CD4-positive, alpha-beta T cell treated with Interleukin-4 for 1 hour (primary cell): Measurements from ENCODE around the gene TMPRSS11E.
"Not testable (repeated sequence)": the region's sequence is repeated elsewhere in the genome, so short reads cannot be mapped to it uniquely, and the experiment has no call there.

Experiments used
- DNase-seq, 2 donors: peaks; one replicate each; pipeline ENCODE4 v3.0.0-alpha.2; 2020 to 2022

The TMPRSS11E gene, protein sequence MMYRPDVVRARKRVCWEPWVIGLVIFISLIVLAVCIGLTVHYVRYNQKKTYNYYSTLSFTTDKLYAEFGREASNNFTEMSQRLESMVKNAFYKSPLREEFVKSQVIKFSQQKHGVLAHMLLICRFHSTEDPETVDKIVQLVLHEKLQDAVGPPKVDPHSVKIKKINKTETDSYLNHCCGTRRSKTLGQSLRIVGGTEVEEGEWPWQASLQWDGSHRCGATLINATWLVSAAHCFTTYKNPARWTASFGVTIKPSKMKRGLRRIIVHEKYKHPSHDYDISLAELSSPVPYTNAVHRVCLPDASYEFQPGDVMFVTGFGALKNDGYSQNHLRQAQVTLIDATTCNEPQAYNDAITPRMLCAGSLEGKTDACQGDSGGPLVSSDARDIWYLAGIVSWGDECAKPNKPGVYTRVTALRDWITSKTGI

DNA sequence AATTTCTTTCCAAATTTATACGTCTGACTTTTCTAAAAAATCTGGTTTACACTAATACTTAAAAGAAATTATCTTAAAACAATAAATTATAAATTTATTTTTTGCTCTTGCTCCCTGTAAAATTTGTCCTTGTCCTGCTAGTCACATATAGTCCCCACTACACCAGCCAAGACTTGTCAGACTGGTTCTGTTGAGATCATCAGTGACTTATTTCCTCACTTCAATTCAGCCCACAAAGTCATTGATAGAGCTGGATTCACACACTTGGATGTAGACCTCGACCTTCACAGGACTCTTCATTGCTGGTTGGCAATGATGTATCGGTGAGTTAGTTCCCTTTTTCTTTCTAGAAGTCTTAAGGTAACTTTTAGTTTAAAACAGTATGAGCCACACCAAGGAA is at the start of gene TMPRSS11E:
Gene TMPRSS11E (plus strand): TSS at position 263 of the 400 bp plus-strand sequence. CDS start 50 bp downstream, at position 313.
- no peak for DNase-seq

DNA sequence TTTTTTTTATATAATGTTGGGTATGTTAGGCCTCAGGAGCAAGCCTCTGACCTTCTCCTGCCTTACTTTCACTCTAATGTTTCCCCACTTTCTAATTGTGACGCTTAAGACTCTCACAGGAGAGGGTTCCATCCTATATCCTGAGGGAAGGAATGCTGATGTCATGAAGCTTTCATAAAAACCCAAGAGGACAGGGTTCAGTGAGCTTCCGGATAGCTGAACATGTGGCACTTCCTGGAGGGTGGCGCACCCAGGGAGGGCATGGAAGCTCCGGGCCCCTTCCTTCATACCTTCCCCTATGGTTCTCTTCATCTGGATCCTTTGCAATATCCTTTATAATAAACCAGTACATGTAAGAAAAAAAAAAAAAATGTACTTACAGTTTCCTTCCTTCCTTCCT is 48.0 kb upstream of the TMPRSS11E start:
- DNase-seq: no peak

DNA sequence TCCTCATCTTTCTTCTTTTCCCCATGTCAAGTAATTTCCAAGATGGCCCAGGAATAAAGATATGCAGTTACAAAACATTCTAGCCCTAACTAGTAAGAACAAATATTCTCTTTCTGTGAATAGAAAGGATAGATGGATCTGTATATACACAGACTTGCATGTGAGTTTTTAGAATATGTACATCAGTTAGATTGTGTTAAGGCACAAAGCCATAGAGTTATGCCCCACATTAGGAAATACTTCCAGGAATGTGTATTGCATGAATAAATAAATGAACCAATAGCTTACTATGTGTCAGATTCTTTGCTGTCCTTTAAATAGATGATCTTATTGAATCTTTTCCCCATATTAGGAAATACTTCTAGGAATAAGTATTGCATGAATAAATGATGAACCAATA is 46.0 kb upstream of the TMPRSS11E start:
- no peak for DNase-seq

DNA sequence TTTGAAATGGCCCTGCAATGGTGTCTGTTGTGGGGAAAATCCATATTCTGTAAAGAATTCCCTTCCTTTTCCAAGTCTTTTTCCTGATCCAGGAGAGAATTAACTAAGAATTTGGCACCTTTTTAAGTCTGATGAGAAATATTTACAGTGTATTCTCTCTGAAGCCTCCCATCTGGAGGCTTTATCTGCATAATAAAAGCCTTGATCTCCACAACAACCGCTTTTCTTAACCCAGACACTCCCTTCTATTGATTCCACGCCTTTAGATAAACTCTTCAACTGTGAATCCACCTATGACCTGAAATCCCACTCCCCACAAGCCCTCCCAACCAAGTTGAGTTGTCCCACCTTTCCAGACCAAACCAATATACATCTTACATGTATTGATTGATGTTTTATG is 43.1 kb upstream of the TMPRSS11E start:
- DNase-seq: no peak

DNA sequence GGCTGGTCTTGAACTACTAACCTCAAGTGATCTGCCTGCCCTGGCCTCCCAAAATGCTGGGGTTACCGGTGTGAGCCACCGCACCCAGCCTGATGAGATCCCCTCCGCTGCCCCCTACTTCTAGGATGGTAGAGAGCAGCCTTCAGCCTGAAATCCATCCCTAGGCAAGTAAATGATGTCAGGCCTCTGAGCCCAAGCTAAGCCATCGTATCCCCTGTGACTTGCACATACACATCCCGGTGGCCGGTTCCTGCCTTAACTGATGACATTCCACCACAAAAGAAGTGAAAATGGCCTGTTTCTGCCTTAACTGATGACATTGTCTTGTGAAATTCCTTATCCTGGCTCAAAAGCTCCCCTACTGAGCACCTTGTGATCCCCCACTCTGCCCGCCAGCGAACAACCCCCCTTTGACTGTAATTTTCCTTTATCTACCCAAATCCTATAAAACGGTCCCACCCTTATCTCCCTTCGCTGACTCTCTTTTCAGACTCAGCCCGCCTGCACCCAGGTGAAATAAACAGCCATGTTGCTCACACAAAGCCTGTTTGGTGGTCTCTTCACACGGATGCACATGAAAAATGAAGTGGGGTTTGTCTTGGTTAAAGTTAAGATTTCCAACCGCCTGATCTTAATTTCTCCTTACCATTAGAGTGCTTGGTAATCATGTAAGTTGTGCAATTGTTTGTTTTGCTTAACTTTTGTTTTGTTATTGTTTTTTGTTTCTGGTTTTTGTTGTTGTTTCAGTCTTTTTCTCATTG is 41.4 kb upstream of the TMPRSS11E start:
- not testable (repeated sequence) for DNase-seq

DNA sequence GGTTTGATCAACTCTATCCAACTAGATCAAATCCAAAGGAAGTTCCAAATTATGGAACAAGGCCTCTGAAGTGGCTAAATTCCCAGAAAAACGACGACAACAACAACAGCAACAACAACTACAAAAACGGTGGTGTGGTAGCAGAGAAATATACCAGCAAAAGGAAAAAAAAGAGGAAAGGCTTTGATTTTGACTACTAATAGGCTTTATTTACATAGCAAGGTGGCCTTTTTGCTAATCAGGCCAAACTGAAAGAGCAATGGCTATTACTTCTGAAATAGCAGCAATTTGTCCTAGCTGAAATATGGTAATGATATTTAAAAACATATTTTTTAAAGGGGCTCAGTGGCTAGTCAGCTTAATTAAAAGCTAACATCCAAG is 40.8 kb upstream of the TMPRSS11E start:
- no peak for DNase-seq

DNA sequence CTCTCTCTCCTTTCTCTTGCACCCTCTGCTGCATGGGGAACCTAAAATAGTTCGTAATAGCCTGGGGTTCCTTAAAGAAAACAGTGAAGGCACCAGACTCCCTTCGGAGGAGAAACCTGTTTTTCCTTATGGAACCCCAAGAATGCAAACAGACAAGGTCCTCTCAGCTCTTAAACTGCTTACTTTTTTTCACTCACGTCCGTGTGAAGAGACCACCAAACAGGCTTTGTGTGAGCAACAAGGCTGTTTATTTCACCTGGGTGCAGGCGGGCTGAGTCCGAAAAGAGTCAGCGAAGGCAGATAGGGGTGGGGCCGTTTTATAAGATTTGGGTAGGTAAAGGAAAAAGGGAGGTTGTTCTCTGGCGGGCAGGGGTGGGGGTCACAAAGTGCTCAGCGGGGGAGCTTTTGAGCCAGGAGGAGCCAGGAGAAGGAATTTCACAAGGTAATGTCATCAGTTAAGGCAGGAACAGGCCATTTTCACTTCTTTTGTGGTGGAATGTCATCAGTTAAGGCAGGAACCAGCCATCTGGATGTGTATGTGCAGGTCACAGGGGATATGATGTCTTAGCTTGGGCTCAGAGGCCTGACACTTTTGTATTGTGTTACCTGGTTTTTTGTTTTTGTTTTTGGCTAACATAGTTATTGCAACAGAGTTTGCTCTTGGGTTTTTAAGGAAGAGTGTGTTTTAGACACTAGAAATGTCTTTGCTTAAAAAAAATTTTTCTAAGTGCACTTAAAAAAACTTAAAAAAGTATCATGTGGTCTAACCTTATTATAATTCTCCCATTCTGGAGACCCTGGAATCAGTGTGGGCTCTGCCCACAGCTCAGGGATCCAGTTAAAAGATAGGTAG is 40.0 kb upstream of the TMPRSS11E start:
- not testable (repeated sequence) for DNase-seq

DNA sequence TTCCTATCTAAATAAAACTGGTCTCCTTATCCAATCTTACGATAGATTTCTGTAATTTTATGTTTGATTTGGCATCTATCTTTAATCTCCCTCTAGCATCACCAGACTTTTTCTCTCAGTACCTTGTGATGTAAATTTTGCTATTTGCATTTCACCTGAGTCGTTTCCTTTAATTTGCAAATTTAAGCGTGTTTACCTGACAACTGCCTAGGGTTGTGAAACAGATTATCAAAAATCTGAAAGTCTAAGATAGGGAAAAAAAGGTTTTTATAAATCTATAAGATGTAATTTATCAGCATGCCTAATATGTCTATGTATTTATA is 39.4 kb upstream of the TMPRSS11E start:
- DNase-seq: no peak

DNA sequence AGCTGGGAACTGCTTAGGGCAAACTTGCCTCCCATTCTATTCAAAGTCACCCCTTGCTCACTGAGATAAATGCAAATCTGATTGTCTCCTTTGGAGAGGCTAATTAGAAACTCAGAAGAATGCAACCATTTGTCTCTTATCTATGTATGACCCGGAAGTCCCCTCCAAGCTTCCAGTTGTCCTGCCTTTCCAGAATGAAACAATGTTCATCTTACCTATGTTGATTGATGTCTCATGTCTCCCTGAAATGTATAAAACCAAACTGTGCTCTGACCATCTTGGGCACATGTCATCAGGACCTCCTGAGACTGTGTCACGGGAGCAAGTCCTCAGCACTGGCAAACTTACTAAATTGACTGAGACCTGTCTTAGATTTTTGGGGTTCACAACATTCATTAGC is 37.1 kb upstream of the TMPRSS11E start:
- no peak for DNase-seq

DNA sequence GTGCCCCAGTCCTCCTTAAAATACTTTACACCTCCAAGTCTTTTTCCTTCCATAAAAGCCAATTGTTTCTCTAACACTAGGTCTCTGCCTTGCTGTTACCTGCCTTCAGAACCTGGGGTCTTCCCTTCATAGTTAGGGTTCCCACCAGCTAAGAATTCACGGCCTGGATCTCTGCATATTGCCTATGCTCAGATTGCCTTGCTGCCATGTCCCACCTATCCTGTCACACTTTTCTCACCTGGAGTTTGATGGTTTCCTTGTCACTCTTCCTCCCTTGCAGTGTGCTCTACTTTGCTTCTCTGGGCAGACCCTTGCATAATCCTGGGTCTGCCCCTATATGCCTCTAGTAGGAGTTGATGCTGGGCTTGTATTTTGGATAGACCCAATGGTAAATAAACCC is 36.6 kb upstream of the TMPRSS11E start:
- no peak for DNase-seq

DNA sequence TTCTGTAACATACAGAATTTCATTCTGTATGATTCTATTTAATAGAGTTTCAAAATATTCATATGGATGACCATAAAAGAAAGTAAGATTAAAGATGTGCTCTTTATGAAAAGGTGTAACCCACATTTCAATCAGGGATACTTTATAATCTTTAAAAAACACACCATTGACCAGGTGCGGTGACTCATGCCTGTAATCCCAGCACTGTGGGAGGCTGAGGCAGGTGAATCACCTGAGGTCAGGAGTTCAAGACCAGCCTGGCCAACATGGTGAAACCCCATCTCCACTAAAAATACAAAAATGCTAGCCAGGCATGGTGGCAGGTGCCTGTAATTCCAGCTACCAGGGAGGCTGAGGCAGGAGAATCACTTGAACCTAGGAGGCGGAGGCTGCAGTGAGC is 35.2 kb upstream of the TMPRSS11E start:
- not testable (repeated sequence) for DNase-seq

DNA sequence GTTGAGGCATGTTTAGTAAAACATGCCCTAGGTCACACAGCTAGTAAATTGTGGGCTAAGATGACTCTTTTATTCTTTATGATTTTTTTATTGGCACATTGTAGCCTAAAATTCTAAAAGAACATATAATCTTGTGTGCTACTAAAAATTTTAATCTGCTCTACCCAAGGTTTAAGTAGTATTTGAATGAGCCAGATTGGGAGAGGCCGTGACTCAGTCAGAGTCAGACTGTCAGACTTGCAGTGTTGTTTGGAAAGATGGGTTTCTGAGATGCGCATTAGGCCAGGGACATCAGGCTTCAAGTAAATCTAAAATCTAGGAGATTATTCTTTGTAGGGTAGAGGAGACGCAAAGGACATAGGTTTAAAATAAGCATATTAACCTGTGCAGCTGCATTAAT is 30.7 kb upstream of the TMPRSS11E start:
- no peak for DNase-seq

DNA sequence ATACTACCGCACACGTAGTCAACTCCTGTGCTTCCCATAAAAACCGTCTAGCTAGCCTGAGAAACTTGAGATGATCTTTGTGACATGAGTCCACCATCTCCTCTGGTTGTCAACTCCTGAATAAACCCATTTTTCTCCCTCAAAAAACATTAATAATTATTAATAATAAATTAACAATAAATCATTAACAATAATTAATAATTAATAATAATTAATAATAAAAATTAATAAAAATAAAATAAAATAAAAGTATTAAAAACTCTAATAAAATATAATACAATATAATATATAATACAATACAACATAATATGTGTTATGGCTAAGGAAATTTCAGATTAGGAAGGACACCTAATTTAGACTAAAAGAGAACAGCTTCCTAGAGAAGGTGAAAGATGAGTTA is 20.7 kb upstream of the TMPRSS11E start:
- DNase-seq: no peak

DNA sequence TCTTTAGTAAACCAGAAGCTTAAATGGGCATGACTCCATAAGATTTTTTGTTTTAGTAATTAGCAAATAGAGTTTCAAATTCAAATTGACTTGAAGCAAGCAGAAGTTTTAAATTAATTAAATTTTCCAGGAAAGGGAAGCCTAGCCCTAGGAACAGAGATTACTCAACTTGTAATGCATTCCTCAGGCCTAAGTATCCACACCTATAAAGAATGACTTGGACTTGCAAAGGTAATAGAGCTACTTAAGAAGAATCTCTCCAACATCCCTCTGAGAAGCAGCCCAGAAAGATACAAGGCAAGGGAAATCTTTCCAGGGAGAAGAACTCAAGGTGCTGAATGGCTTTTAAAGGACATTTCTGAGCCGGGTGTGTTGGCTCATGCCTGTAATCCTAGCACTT is 16.9 kb upstream of the TMPRSS11E start:
- no peak for DNase-seq

DNA sequence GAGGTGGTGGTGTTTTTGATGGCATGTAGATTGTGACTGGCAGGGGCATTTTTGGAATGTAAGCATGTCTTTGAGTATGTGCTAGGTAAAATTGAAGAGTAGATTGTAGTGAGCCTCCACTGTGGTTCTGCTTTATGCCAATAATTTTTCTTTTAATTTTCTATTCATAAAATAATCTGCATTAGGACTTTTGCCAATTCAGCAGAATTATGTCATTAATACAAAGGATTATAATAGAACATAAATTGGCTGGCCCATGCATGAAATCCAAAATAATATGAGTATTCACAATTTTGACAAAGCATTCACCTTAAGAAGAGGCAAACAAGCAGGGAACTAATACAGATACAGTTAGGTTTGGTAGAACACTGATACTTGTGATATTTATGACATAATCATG is 14.9 kb upstream of the TMPRSS11E start:
- DNase-seq: no peak

DNA sequence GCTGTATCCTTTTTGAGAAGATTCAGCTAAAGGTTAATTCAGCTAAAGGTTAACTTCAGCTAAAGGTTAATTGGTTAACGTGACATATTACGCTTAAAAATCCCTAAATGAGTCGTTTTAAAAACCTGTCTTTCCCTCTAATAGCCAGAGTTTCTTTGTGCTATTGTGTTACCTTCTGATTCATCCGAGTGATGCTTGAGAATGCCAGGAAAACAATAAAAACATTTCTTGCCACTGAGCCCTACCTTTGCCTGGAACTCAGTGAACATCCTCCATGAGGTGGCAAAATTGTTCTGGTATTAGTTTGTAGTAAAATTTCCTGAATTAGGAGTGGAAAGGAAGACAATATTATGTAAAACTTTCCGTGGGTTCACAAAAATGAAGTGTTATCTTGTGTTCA is 13.7 kb upstream of the TMPRSS11E start:
- DNase-seq: no peak

DNA sequence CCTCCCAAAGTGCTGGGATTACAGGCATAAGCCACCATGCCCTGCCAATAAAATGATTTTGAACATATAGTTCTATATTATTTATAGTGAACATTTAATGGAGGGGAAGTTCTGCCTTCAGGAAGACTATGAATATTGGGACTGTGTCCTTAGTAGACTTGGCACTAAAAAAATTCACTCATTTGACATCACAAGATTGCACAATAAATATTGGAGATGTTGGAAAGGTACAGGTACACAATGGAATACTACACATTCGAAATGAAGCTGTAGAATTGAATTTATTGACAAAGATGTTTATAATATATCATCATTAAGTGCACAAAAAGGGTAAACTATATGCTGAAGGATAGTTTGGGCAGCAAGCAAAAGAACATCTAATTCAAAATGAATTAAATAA is 13.0 kb upstream of the TMPRSS11E start:
- no peak for DNase-seq

DNA sequence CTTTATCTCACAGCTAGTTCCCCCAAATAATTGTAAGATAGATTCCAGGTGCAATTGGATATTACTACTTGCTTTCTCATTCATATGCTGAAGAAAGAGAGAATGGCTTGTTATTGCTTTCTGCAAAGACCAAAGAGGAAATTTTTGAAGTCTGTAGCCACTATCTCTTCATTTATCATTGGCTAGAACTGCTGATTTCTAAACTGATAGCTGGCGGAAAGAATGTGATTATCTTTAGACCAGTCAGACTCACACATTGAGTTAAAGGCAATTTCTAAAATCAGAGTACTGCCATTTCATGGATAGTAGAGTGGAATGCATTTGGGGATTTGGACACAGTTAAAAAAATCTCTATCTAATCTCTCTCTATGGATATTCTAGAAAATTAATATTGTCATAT is 12.4 kb upstream of the TMPRSS11E start:
- DNase-seq: no peak

DNA sequence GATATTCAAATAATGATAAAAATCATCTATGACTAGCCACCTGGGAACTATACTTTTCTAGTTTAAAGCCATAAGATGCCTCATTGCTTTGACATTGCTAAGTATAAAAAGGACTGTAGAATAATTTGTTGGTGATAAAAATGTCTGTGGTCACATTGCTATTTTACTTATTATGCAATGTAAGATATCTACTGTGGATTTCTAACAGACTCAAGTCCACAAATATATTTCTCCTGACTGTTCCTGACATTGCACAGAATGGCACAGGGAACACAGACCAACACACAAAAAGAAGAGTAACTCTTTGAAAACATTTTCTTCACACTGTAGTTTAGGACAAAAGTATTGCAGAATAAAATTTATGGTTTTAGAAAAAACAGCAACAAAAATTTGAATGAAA is 2.2 kb upstream of the TMPRSS11E start:
- DNase-seq: no peak

DNA sequence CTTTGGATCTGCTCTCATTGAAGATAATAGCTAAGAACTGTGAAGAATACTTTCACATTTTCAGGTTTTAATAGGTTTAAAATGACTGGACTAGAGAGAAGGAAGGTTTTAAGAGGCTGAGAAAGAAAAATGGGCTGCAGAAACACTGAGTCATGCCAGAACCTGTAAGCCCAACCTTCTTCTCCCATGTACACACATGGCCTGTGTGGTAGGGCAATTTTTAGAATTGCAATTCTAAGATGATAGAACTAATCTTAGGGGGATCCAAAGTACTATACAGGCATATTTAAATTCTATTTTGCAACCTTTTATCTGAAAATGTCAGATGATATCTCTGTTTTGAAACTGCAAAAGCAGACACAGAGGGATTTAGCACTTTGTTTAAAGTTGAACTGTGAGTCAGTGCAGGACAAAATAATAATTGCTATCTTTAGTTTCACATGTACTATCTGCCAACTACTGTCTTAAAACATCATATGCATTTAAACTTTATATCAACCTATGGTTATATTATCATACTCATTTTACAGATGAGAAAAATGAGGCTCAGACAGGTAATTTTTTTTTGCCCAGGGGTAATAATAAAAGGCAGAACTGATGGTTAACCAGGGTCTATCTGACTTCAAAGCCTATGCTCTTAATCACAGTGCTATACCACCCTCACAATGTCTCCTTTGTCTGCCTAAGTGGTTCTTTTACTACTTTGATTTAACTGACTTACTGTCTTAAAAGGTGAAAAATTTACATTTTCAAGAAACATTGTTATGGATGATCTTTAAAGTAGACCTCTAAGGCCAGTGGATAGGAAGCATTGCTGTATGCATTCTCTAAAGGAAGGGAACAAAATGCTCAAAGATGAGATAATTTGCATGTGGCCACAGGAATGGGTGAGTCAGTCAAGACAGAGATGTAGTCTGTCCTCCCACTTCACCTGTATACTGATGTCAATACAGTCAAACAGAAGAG is 4.3 kb downstream of the TMPRSS11E start:
- no peak for DNase-seq

DNA sequence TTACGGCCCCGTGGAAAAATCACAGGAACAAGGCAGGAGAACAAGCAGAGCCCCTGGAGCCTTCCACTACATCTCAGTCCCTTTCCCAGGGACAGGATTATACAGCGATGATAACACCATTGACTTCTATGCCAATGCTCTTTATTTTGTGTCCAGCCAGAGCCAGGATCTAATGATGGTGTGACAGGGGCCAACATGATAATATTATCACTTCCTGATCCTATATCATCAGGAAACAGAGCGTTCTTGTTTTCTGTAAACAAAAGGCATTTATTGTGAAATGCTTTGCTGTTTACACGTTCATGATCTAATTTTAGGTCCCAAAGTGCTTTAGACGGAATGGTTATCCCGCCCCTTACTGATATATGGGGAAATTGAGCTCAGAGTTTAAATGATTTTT is 12.8 kb downstream of the TMPRSS11E start:
- DNase-seq: no peak

DNA sequence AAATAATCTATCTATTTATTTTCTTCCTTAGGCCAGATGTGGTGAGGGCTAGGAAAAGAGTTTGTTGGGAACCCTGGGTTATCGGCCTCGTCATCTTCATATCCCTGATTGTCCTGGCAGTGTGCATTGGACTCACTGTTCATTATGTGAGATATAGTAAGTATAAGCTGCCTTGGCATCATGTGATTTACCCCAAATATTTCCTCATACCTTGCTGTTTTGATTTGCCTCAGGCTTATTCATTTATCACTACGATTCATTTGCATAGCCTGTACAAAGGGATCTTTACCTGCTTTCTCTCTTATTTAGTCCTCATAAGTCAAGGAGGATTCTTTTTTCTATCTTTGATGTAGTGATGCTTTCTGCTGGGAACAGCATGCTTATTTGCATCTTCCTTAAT is 14.5 kb downstream of the TMPRSS11E start:
- no peak for DNase-seq
